ENCODE data around the gene ABCA2.
"Not testable (repeated sequence)": the region's sequence is repeated elsewhere in the genome, so short reads cannot be mapped to it uniquely, and the experiment has no call there.

The ABCA2 gene

GRCh38 chr9:137064027-137064879, 36.2 kb upstream of the ABCA2 start:
- peak; percentile 66 for DNase-seq

- no peak for DNase-seq
Measured at GRCh38 chr9:137063311-137064026, 35.4 kb upstream of the ABCA2 start.

- not testable (repeated sequence) for DNase-seq
Measured at GRCh38 chr9:137062798-137063197, 34.8 kb upstream of the ABCA2 start.

- no peak for DNase-seq
Measured at GRCh38 chr9:137062384-137062783, 34.3 kb upstream of the ABCA2 start.

- DNase-seq: no peak
Measured at GRCh38 chr9:137058521-137059234, 30.6 kb upstream of the ABCA2 start.

- no peak for DNase-seq
Measured at GRCh38 chr9:137057545-137057944, 29.5 kb upstream of the ABCA2 start.

GRCh38 chr9:137056739-137057415, 28.8 kb upstream of the ABCA2 start:
- no peak for DNase-seq

GRCh38 chr9:137055385-137056364, 27.6 kb upstream of the ABCA2 start:
- no peak for DNase-seq

GRCh38 chr9:137054932-137055384, 26.9 kb upstream of the ABCA2 start:
- no peak for DNase-seq

GRCh38 chr9:137053944-137054931, 26.2 kb upstream of the ABCA2 start, which contains the start of gene ENTPD2:
Gene ENTPD2, minus strand, starts transcription at chr9:137054061. Its CDS starts 64 bp downstream, at chr9:137053997.
- DNase-seq: peak; percentile 91

- no peak for DNase-seq
Measured at GRCh38 chr9:137052998-137053943, 25.2 kb upstream of the ABCA2 start.

GRCh38 chr9:137052293-137052692, 24.3 kb upstream of the ABCA2 start:
- DNase-seq: no peak

GRCh38 chr9:137051145-137051724, 23.2 kb upstream of the ABCA2 start:
- no peak for DNase-seq

GRCh38 chr9:137050570-137050969, 22.5 kb upstream of the ABCA2 start:
- no peak for DNase-seq

GRCh38 chr9:137049544-137050449, 21.8 kb upstream of the ABCA2 start:
- peak; percentile 86 for DNase-seq

GRCh38 chr9:137048655-137049543, 20.9 kb upstream of the ABCA2 start:
- no peak for DNase-seq

All from RPMI8226 (cell line).